IMR-90 (cell line): ENCODE data around the gene ADCY1. TPM values are rescaled to one million over a fixed set of nuclear protein-coding genes. Genes with fewer than 3 reads are reported as not detected.

ENCODE experiments used
- ATAC-seq: fragments of 200-7000 bp; cut with Tn5 transposase; 2 replicates; pipeline ENCODE4 v1.9.1; 2020; ENCODE audit warnings: low read depth, mild to moderate bottlenecking, moderate library complexity
- BruUV-seq: library from RNA; stranded (reverse); fragments of 400-500 nt; replicated peaks from 2 replicates; lab custom pipeline; 2021; lab: Mats Ljungman, UMichigan
- CTCF ChIA-PET: fragments of 300-600 bp; formaldehyde crosslinking; extraction: SDS; loops from one replicate; lab custom pipeline; 2021; ENCODE audit warnings: antibody characterized with exemption; lab: Yijun Ruan, JAX
- POLR2A ChIA-PET: fragments of 300-600 bp; sonication (Branson Sonifier 250); formaldehyde crosslinking; loops from one replicate; lab custom pipeline; 2022; ENCODE audit warnings: antibody characterized with exemption; ENCODE audit not compliant: unreplicated experiment; lab: Charles Lee
- DNase-seq: peaks from one replicate; pipeline ENCODE4 v3.0.0; 2013
- H2AFZ ChIP-seq: replicated peaks from 2 replicates; pipeline ENCODE3; 2013; ENCODE audit warnings: low read length, mild to moderate bottlenecking; ENCODE audit not compliant: poor library complexity
- H2AK5ac ChIP-seq: 2 replicates; pipeline ENCODE4 v1.6.1; 2013; ENCODE audit warnings: low read depth, low read length, inconsistent platforms
- H2AK9ac ChIP-seq: replicated peaks from 2 replicates; pipeline ENCODE3; 2013; ENCODE audit warnings: mild to moderate bottlenecking, low read depth, low read length, moderate library complexity; ENCODE audit not compliant: poor library complexity
- H2BK120ac ChIP-seq: 2 replicates; pipeline ENCODE4 v1.6.1; 2013; ENCODE audit warnings: low read depth, low read length, inconsistent platforms
- H2BK15ac ChIP-seq: 3 replicates; pipeline ENCODE4 v1.6.1; 2013; ENCODE audit warnings: low read depth, low read length, inconsistent platforms
- H2BK20ac ChIP-seq: 2 replicates; pipeline ENCODE4 v1.6.1; 2013; ENCODE audit warnings: low read depth, mild to moderate bottlenecking, inconsistent platforms, low read length, moderate library complexity
- H2BK5ac ChIP-seq: 2 replicates; pipeline ENCODE4 v1.6.1; 2013; ENCODE audit warnings: mild to moderate bottlenecking, low read depth, low read length, inconsistent platforms; ENCODE audit not compliant: poor library complexity, severe bottlenecking
- H3K14ac ChIP-seq: replicated peaks from 2 replicates; pipeline ENCODE4 v1.6.1; 2013; ENCODE audit warnings: low read depth, low read length, inconsistent platforms
- H3K18ac ChIP-seq: 2 replicates; pipeline ENCODE4 v1.6.1; 2013; ENCODE audit warnings: low read depth, low read length, control low read depth
- H3K23ac ChIP-seq: 2 replicates; pipeline ENCODE4 v1.6.1; 2013; ENCODE audit warnings: low read depth, low read length, inconsistent platforms
- H3K27ac ChIP-seq: 2 replicates; pipeline ENCODE4 v1.5.1; 2013; ENCODE audit warnings: mild to moderate bottlenecking, control low read depth, low read length; ENCODE audit not compliant: insufficient read depth
- H3K27me3 ChIP-seq: 2 replicates; pipeline ENCODE4 v1.6.1; 2013; ENCODE audit warnings: low read length; ENCODE audit not compliant: control insufficient read depth, insufficient read depth
- H3K36me3 ChIP-seq: 2 replicates; pipeline ENCODE4 v1.6.1; 2013; ENCODE audit warnings: low read length, mixed read lengths; ENCODE audit not compliant: control insufficient read depth, insufficient read depth
- H3K4ac ChIP-seq: 2 replicates; pipeline ENCODE4 v1.6.1; 2013; ENCODE audit warnings: low read depth, low read length, inconsistent platforms
- H3K4me1 ChIP-seq: 2 replicates; pipeline ENCODE4 v1.6.1; 2013; ENCODE audit warnings: low read length, mixed read lengths; ENCODE audit not compliant: control insufficient read depth, insufficient read depth
- H3K4me2 ChIP-seq: 2 replicates; pipeline ENCODE4 v1.6.1; 2013; ENCODE audit warnings: low read depth, mild to moderate bottlenecking, control low read depth, low read length, moderate library complexity
- H3K4me3 ChIP-seq: 2 replicates; pipeline ENCODE4 v1.5.1; 2013; ENCODE audit warnings: low read depth, mild to moderate bottlenecking, control low read depth, low read length, moderate library complexity; ENCODE audit not compliant: insufficient read depth
- H3K56ac ChIP-seq: 2 replicates; pipeline ENCODE4 v1.6.1; 2013; ENCODE audit warnings: low read length, inconsistent platforms; ENCODE audit not compliant: insufficient read depth; ENCODE audit errors: extremely low read depth
- H3K79me1 ChIP-seq, 2 experiments: 2 replicates each; pipeline ENCODE4 v1.6.1; 2013; ENCODE audit warnings: low read length in 2 of 2, inconsistent platforms in 1 of 2, low read depth in 1 of 2
- H3K9ac ChIP-seq: 2 replicates; pipeline ENCODE4 v1.6.1; 2013; ENCODE audit warnings: low read depth, low read length, control low read depth
- H3K9me1 ChIP-seq: 2 replicates; pipeline ENCODE4 v1.6.1; 2013; ENCODE audit warnings: low read length, inconsistent platforms; ENCODE audit not compliant: insufficient read depth
- H3K9me3 ChIP-seq: 2 replicates; pipeline ENCODE4 v1.6.1; 2013; ENCODE audit warnings: low read length; ENCODE audit not compliant: control insufficient read depth, insufficient read depth
- H4K20me1 ChIP-seq: 2 replicates; pipeline ENCODE4 v1.6.1; 2013; ENCODE audit warnings: low read length, inconsistent platforms; ENCODE audit not compliant: insufficient read depth
- H4K5ac ChIP-seq: 2 replicates; pipeline ENCODE4 v1.6.1; 2013; ENCODE audit warnings: mild to moderate bottlenecking, low read depth, low read length, control low read depth
- H4K8ac ChIP-seq, 2 experiments: 2 replicates each; pipeline ENCODE4 v1.6.1; 2013; ENCODE audit warnings: low read depth in 2 of 2, low read length in 2 of 2, control low read depth in 1 of 2, inconsistent platforms in 1 of 2
- H4K91ac ChIP-seq: 2 replicates; pipeline ENCODE4 v1.6.1; 2013; ENCODE audit warnings: low read depth, low read length, inconsistent platforms; ENCODE audit not compliant: insufficient read depth
- CTCF ChIP-seq: conservative IDR thresholded peaks from 2 replicates; pipeline ENCODE4 v1.5.1; 2012; ENCODE audit warnings: mild to moderate bottlenecking, low read depth, low read length, improper control_type of control experiment
- ELK1 ChIP-seq: fragments of 150-350 bp; IDR thresholded peaks from 2 replicates; pipeline ENCODE4 v1.6.1; 2016; ENCODE audit warnings: low read depth, mild to moderate bottlenecking, low read length, moderate library complexity, borderline replicate concordance
- MAFK ChIP-seq: IDR thresholded peaks from 2 replicates; pipeline ENCODE4 v1.6.1; 2012; ENCODE audit warnings: low read depth, low read length, improper control_type of control experiment
- MAZ ChIP-seq: IDR thresholded peaks from 2 replicates; pipeline ENCODE4 v1.6.1; 2012; ENCODE audit warnings: low read depth, mild to moderate bottlenecking, low read length, improper control_type of control experiment, moderate library complexity, borderline replicate concordance
- MXI1 ChIP-seq: IDR thresholded peaks from 2 replicates; pipeline ENCODE4 v1.6.1; 2012; ENCODE audit warnings: low read depth, mild to moderate bottlenecking, low read length, moderate library complexity, borderline replicate concordance
- NFE2L2 ChIP-seq: fragments of 150-350 bp; IDR thresholded peaks from 2 replicates; pipeline ENCODE4 v1.6.1; 2016; ENCODE audit warnings: low read depth, mild to moderate bottlenecking, low read length
- RAD21 ChIP-seq: IDR thresholded peaks from 2 replicates; pipeline ENCODE4 v1.6.1; 2012; ENCODE audit warnings: low read length, improper control_type of control experiment
- USF2 ChIP-seq: fragments of 150-350 bp; IDR thresholded peaks from 2 replicates; pipeline ENCODE4 v1.6.1; 2017; ENCODE audit warnings: mild to moderate bottlenecking, antibody characterized with exemption, low read length, low read depth
- WGBS, 2 experiments: methylation state at CpG; one replicate each; pipeline versions ENCODE4 v1.1.5 to v1.1.7; 2013; ENCODE audit warnings: missing lambda C conversion rate in 2 of 2; ENCODE audit not compliant: insufficient read length in 1 of 2; ENCODE audit errors: extremely low coverage in 2 of 2; 5-methylcytosine and 5-hydroxymethylcytosine counted together
- dilution Hi-C: fragments of 300-500 bp; cut with HindIII; formaldehyde crosslinking; loops from one replicate; pipeline ENCODE4 v1.14.3; 2018; ENCODE audit warnings: low sequenced_read_pairs; ENCODE audit not compliant: unreplicated experiment
- in situ Hi-C: fragments of 300-500 bp; cut with MboI; formaldehyde crosslinking; loops from 3 replicates; pipeline ENCODE4 v1.14.3; 2019; ENCODE audit warnings: low sequenced_read_pairs, inconsistent platforms, mixed read lengths
- intact Hi-C: fragments of 100-400 bp; cut with micrococcal nuclease; formaldehyde crosslinking; loops from 2 replicates; pipeline ENCODE4 v1.10.0; 2022
- polyA plus RNA-seq, 3 experiments: library from polyadenylated mRNA; depleted of rRNA; stranded (reverse); fragments of >200 nt; gene quantifications; 2 replicates each; pipeline ENCODE4 v1.2.3, GENCODE V29; 2012; ENCODE audit warnings: low replicate concordance in 1 of 3
- total RNA-seq: library from RNA; depleted of rRNA; stranded (reverse); fragments of >200 nt; gene quantifications from 2 replicates; pipeline ENCODE4 v1.2.3, GENCODE V29; 2012

Gene ADCY1
- total and polyA plus RNA-seq, 2 of the 4 experiments (the other 2 are of a cell fraction), result 0.18 to 0.24 TPM

GRCh38 chr7:45653209-45653907 is 79.2 kb downstream of the ADCY1 start:
- BruUV-seq, result no TSS peak

More at GRCh38 chr7:45653209-45653907, 79.2 kb downstream of the ADCY1 start:
- Histone ChIP-seq H3K14ac (no peak overlapping the region), H4K91ac (no peak overlapping the region), H3K27ac (no peak overlapping the region), H2BK15ac (no peak overlapping the region), H3K9me1 (no peaks in the 10 kb centered on the region; the same call in 1 of the 2 replicates), H4K20me1 (no peaks in the 10 kb centered on the region), H2BK120ac (no peak overlapping the region), H3K56ac (no peak overlapping the region), H3K27me3 (peaks cover 12% of the 10 kb centered on the region), H3K23ac (no peak overlapping the region), H3K18ac (no peak overlapping the region), H4K5ac (no peak overlapping the region), H3K4me1 (no peaks in the 10 kb centered on the region), H2AK5ac (no peak overlapping the region), H2BK5ac (no peak overlapping the region), H3K9me3 (no peaks in the 10 kb centered on the region), H4K8ac (no peak overlapping the region), H2AK9ac (no peak overlapping the region), H3K36me3 (no peaks in the 10 kb centered on the region), H3K4me2 (no peak overlapping the region), H2AFZ (no peak overlapping the region), H3K4me3 (no peak overlapping the region), H3K79me1 (no peaks in the 10 kb centered on the region), H3K4ac (no peak overlapping the region), H3K9ac (no peak overlapping the region), H2BK20ac (no peak overlapping the region)
- intact Hi-C loops, result no loop called here
- 100% methylated on average over 2 of the region's 4 CpGs; no CpG with 5 or more reads in 1 of the 2 experiments for WGBS, 2 experiments
- ATAC-seq (no peak), DNase-seq (no peak)
- ChIA-PET CTCF (no interaction called here), POLR2A (no interaction called here)
- in situ Hi-C loops, result loop anchor here (25.0 kb wide), 1 partner anchor 209 kb away; the partner anchor contains the start of gene CCDC201
- dilution Hi-C loops, result no loop called here
- TF ChIP-seq MXI1, result no peak
- no peak for TF ChIP-seq CTCF
- no peak for TF ChIP-seq USF2
- no peak for TF ChIP-seq MAFK
- TF ChIP-seq RAD21, result no peak
- TF ChIP-seq NFE2L2, result no peak
- TF ChIP-seq MAZ, result no peak
- TF ChIP-seq ELK1, result no peak
